RCC 7860 (cell line): Measurements from ENCODE around the gene BCL3.

Experiments
- DNase-seq: peaks from one replicate; pipeline ENCODE4 v3.0.0-alpha.2; 2015; ENCODE audit warnings: low spot score
- FAIRE-seq: peaks from 2 replicates; lab custom pipeline; 2012; peaks lifted over from hg19 to GRCh38; lab: Jason Lieb, UNC

The BCL3 gene

DNA sequence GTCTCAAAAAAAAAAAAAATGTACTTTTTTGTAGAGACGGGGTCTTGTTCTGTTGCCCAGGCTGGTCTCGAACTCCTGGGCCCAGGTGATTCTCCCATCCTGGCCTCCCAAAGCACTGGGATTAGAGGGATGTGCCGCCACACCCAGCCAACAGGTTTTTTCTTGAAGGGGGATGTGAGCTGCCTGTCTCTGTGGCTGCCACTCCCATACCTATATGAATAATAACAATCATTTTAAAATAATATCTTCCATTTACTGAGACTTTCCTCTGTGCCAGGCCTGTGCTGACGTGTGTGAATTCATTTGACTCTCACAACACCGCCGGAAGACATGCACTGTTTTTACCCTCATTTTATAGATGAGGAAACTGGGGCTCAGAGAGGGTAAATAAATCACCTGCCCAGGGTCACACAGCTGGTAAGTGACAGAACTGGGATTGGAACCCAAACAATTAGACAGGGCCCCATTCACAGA is 7.2 kb upstream of the BCL3 start:
- FAIRE-seq (no peak), DNase-seq (no peak)

DNA sequence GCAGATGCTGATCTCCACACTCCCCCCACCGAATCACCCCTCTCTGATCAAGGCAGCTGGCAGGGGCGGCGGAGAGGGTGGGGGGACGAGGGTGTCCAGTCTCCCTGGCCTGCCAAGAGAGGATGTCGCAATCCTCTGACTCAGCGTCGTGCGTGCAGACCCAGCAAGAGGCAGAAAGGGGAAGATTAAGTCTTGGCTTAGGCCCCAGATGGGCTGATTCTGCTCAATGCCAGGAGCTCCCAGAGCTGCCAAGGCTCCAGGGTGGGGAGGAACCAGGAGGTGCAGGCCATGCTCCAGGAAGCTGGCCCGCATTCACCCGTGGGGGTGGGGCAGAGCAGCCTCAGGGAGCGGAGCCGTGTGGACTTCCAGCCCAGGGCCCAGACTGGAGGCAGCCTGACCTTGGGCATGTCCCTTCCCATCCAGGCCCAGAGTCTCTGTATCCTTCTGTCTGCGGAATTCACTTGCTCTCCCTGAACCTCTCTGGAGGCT is 6.6 kb upstream of the BCL3 start:
- FAIRE-seq (peak; percentile 91), DNase-seq (peak; percentile 97)

DNA sequence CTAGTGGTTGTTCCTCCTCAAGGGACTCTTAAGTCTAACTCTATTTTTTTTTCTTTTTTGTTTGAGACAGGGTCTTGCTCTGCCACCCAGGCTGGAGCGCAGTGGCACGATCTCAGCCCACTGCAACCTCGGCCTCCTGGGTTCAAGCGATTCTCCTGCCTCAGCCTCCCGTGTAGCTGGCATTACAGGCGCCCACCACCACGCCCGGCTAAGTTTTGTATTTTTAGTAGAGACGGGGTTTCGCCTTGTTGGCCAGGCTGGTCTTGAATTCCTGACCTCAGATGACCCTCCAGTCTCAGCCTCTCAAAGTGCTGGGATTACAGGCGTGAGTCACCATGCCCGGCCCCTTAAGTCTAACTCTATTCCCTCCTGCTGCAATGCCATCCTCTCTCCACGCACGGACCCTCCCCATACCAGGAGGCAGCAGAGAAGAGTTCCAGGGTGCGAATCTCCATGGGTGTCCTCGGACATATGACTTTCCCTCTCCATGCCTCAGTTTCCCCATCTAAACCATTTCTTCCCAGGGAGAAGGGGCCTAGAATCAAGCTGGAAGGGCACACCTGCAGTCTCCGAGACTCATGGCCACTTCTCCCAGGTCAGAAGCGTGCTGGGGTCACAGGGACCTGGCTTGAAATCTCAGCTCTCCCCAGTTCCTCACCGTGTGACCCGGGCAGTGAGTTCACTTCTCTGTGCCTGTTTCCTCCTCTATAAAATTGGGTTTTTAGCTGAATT is 6.0 kb upstream of the BCL3 start:
- DNase-seq (peak; percentile 64), FAIRE-seq (peak; percentile 41)

DNA sequence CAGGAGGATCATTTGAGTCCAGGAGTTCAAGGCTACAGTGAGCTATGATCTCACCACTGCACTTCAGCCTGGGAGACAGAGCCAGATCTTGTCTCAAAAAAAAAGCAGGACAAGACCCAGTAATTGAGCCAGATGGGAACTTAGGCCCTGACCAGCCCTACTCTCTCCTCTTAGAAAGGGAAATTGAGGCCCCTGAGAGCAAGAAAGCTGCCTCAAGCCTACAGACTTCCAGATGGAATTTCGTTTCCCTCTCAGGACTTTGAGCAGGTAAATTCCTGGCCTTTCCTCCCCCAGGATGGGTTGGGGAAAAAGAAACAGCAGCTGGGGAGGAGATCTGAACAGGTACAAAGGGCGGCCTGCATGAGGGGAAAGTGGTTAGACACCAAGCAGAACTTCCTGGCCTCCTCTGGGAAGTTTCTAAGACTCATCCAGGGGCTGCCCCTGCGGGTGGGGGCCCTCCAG is 3.6 kb upstream of the BCL3 start:
- FAIRE-seq (no peak), DNase-seq (no peak)

DNA sequence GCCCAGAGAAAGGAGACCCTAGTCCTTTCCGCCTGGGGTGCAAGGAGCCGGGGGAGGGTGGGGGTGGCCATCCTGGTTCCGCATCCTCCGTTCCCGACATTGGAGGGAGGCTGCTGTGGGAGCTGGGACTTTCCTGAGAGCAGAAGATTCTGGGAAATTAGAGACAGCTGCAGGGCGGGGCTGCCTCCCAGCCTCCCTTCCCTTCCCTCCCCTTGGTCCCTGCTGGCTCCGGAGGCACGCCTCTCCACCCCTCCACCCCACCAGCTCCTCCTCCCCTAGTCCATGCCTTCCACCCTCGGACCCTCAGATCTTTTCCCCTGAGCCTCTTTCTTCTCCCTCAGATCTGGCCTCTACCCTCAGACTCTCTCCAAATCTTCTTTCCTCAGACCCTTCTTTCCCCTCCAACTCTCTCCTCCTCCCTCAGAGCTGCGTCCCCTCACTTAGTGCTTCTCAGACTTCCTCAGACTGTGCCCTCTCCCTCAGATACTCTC is 3.1 kb upstream of the BCL3 start:
- DNase-seq (peak; percentile 53), FAIRE-seq (peak; percentile 25)

DNA sequence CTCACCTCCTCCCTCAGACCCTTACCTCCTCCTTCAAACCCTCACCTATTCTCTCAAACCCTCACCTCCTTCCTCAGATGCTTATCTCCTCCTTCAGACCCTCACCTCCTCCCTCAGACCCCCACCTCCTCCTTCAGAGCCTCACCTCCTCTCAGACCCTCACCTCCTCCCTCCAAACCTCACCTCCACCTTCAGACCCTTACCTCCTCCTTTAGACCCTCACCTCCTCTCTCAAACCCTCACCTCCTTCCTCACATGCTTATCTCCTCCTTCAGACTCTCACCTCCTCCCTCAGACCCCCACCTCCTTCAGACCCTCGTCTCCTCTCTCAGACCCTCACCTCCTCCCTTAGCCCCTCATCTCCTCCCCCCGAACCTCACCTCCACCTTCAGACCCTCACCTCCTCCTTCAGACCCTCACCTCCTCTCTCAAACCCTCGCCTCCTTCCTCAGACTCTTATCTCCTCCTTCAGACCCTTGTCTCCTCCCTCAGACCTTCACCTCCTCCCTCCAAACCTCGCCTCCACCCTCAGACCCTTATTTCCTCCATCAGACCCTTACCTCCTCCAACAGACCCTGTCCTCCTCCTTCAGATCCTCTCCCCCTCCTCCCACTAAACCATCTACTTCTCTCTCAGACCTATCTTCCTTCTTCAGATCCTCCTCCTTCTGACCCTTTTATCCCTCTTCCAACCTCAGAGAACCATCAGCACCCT is 2.5 kb upstream of the BCL3 start:
- FAIRE-seq = no peak
- DNase-seq = no peak

DNA sequence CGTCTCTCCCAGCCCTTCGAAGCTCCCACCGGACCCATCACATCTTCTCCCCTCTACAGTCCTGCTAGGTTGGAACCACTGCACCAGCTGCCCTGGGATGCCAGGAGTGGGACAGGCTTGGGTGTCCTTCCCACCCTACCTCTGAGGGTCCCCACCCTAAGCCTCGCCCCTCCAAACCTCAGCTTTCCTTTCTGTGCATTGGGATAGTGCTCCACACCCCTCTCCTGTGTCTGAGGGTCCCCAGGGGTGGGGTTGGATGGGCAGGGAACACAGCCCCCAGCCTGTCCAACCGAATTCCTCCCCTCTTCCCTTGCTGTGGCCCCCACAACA is 1.9 kb upstream of the BCL3 start:
- DNase-seq = no peak
- no peak for FAIRE-seq

DNA sequence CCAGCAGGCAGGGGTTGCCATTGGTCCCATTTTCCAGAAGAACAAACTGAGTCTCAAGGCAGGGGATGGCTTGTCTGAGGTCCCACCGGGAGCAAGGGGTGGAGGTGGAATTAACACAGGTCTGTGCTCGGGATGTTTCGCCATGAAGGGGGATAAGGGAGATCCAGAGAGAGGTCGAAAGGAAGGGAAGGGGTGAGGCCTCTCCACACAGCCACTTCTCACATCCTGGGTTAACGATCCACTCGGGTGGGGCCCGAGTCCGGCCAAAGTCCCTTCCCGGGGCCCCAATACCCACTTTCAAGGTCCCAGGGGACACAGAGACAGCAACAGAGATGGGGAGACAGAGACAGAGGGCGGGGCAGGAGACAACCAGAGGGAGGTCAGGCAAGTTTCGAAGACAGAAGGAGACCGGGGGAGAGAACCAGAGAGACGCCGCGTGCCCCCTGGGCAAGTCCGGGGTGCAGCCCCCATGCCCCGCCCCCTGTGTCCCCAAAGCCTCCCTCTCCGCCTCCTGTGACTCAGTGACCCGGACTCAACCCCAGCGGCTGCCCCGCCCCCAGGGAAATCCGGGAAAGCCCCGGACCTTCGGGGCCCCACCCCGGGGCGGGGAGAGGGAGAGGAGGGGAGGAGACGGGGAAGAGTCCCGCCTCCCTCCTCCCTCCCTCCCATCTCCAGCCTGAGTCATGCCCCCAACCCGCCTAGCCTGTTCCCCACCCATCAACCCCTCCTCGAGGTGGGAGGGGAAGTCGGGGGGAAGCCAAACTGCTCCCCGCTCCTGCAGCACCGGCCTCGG is 1.4 kb upstream of the BCL3 start:
- FAIRE-seq = peak; percentile 75
- peak; percentile 77 for DNase-seq

DNA sequence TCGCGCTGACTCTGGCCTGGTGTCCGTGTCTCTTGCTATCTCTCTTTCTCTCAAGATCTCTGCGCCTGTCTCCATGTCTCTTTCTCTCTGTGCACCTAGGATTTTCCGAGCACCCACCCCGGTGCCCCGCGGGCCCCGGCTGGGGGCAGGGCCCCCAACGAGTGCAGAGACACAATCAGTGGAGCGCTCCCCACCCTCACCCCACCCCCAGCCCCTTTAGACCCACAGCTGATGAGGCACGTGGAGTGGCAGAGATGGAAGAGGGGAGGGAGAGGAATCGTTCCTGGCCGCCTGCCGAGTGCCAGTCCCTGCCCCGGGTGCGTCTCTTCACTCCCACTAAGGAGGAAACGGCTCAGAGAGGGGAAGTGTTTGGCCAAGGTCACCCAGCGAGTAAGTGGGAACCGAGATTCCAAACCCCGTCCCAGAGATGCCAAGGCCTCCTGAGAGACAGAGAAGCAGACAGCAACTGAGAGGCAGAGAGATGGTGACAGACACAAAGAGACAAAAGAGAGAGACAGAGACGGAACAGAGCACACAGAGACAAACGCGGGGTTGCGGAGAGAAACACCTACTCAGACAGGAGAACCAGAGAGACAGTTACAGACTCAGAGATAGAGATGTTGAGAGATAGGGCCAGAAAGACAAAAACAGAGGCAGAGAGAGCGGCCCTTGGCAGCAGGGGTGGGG is 626 bp upstream of the BCL3 start:
- FAIRE-seq (no peak), DNase-seq (peak; percentile 64)

DNA sequence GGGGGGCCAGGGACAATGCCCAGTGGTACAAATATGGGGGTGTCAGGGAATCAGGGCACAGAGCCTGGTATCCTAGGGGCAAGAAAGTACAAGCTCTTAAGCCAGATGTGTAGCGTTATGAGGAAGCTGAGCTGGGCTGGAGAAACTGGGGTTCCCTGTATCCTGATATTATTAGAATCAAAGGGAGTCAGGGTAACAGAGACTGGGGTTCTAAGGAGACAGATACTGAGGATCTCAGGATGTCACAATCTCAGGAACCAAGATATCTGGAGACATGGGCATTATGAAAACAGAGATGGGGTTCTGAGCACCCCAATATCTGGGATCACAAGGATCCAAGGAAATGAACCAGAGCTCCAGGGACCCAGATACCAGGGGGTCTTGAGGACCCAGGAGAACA is 784 bp downstream of the BCL3 start:
- no peak for FAIRE-seq
- DNase-seq = no peak

DNA sequence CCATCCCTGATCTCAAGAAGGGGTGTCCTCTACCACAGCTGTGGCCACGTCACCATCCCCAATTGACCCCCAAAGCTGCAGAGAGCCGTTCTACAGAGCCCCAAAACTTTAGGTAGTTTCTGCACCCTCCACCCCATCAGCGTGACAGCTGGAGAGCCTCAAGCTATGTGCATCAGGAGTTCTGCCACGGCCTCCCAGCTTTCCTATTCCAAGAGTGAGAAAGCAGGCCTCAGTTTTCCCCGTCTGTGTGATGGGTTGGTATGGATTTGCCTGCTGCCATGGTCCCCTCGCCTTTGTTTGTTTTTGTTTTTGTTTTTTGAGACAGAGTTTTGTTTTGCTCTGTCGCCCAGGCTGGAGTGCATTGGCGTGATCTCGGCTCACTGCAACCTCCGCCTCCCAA is 1.5 kb downstream of the BCL3 start:
- FAIRE-seq (no peak), DNase-seq (no peak)

DNA sequence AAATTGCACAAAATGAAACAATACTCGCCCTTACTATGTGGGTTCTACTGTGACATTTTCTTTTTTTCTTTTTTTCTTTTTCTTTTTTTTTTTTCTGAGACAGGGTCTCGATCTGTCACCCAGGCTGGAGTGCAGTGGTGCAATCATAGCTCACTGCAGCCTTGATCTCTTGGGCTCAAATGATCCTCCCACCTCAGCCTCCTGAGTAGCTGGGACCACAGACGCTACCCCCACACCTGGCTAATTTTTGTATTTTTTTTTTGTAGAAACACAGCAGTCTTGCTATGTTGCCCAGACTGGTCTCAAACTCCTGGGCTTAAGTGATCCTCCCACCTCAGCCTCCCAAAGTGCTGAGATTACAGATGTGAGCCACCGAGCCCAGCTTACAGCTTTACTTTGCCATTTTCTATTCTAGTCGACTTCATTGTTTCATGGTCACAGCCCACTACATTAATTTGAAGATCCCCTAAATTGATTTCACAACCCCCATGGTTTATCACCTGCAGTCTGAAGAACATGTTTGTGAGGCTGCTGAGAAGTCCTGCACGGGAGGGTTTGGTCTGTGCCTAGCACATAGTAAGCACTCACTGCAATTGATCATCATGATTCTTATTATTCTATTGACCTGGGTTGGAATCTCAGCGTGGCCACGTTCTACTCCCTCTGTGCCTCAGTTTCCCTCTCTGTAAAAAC is 3.8 kb downstream of the BCL3 start:
- no peak for DNase-seq
- no peak for FAIRE-seq

DNA sequence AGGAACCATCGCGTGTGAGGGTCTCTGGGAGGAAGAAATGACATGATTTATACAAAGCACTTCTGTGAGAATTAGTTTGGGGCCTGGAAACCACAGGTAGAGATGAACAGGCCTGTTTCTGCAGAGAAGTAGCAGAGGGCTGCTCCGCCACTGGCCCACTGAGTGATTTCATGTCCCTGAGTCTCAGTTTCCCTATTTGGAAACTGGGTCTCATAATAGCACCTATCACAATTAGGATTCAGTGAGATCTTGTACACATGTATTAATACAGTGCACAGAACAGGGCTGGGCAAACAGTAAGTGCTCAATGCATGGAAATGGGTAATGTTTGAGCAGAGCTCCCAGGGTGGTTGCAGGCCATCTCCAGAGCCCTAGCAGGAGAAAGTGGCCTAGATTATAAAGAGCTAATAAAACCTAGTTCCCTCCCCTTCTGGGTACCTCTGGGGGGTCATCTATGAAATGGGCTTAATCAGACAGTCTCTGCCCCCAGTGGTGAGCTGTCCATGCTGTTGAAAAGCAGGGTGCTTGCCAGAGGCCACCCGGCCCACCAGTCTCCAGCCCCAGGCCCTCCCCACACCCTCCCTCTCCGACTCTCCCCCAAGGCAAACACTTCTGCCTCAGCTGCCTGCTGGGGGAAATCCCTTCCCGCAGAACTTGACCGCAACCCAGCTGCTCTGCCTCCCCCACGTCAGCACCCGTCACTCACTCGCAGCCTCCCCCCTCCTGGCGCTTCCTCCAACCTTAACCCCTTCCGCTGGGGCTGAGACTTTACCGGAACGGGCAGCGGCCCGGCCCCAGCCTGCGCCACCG is 4.5 kb downstream of the BCL3 start:
- FAIRE-seq (peak; percentile 66), DNase-seq (peak; percentile 87)

DNA sequence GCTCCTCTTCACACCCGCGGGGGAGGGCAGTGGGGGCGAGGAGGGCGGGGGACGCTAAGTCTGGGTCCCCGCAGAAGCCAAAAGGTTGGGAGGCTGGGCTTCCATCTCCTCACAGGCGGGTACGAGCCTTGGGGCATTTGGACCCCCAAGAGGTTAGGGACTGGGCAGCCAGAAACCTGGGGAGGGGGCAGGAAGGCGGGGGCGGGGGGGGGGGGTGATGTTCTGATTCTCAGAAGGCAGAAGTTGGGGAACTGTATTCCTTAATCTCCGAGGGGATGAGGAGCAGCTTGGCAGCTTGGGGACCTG is 5.1 kb downstream of the BCL3 start:
- DNase-seq (no peak), FAIRE-seq (no peak)

DNA sequence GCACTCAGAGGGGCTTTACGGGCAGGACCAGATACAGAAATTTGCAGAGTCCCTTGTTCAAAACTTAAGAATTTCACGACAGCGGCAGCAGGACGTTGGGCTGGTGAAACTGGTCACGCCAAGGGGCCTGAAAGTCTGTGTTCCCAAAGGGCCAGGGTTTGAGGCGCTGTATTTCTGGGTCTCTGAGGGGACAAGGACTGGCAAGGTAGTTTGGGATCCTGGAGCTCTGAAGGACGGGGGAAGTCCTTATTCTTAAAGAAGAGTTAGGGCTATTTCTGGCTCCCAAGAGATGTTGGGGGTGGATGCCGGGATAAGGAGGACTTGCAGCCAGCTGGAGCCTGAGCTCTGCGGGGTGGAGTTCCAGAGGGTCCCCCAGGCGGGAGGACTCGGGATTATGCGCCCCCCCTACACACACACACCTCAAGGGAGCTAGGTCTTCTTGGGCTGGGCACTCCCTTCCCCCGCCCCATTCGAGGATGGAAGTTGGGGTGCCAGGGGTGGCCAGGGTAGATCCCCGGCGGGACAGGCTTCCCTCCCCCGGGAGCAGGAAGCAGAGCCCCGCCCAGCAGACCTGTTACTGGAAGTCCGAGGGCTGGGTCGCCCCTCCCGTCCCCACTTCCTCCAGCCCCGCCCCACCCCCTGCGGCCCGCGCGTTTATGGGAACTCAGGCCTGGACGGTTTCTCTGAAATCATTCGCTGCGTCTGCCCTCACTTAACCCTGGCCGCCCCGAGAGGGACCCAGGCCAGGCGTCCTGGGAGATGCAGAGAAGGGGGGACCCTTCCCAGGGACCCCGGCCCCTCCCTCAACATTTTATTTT is 5.6 kb downstream of the BCL3 start:
- DNase-seq = peak; percentile 52
- no peak for FAIRE-seq

DNA sequence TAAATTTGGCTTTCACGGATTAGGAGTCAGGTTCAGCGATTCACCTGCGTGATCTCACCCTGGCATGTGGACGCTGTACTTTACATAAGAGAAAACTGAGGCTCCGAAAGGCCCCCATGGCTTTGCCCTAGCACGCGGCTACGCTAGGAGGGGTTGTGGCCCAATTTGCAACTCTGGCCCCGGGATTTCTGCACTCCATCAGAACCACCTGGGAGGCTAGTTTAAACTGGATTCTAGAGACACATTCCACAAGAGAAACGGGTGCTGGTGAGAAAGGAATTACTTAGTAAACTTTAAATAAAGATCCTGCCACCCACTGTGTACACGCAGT is 6.2 kb downstream of the BCL3 start:
- DNase-seq (no peak), FAIRE-seq (no peak)

DNA sequence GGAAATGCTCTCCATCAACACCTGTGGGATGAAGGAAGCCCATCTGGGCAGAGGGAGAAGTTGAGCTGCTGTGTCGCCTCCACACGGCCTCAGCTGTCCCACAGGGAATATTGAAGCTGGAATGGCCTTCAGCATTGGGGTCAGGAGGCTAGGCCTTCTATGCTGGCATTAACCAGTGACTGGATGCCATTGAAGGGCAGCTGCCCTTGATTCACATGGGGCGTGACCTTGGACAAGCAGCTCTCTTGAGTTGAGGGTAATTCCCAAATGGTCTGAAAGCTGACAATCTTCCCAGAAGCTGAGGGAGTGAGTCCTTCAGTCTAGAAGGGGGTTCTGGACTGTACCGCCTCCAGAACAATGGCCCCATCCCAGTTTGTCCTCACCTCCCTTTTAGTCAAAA is 6.7 kb downstream of the BCL3 start:
- FAIRE-seq (no peak), DNase-seq (no peak)

DNA sequence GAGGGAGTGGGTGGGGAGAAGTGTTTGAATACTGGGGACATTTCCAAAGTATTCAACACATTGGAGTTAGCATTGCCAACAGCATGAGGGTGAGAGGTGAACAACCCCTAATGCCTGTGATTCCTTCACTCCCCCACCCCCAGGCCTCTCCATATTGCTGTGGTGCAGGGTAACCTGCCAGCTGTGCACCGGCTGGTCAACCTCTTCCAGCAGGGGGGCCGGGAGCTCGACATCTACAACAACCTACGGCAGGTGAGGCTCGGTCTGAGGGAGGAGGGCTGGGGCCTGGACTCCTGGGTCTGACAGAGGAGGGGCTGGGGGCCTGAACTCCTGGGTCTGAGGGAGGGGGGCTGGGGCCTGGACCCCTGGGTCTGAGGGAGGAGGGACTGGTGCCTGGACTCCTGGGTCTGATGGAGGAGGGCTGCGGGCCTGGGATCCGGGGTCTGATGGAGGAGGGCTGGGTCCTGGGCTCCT is 7.6 kb downstream of the BCL3 start:
- DNase-seq (no peak), FAIRE-seq (no peak)
